GM19099 (cell line): Measurements from ENCODE around the gene HOXC13.

Experiments used
- POLR2A ChIP-seq: IDR thresholded peaks from 3 replicates; pipeline ENCODE4 v1.6.1; 2011; ENCODE audit warnings: low read depth; ENCODE audit not compliant: insufficient read length; ENCODE audit errors: extremely low read depth

Gene HOXC13

GRCh38 chr12:53968214-53969127 is 29.8 kb downstream of the HOXC13 start:
- TF ChIP-seq POLR2A = no peak

- no peak for TF ChIP-seq POLR2A
Observed at GRCh38 chr12:53969588-53970259, 31.1 kb downstream of the HOXC13 start.

GRCh38 chr12:53970451-53970850 is 31.8 kb downstream of the HOXC13 start:
- no peak for TF ChIP-seq POLR2A

GRCh38 chr12:53971129-53971528 is 32.5 kb downstream of the HOXC13 start:
- TF ChIP-seq POLR2A = no peak

GRCh38 chr12:53971686-53972085 is 33.1 kb downstream of the HOXC13 start:
- TF ChIP-seq POLR2A = no peak

- TF ChIP-seq POLR2A = no peak
Observed at GRCh38 chr12:53972152-53972702, 33.6 kb downstream of the HOXC13 start.

- no peak for TF ChIP-seq POLR2A
Observed at GRCh38 chr12:53972722-53973235, 34.1 kb downstream of the HOXC13 start, which contains the start of gene HOXC11. HOXC11 (plus strand) TSS chr12:53973126; CDS start chr12:53973242, 116 bp downstream.

- no peak for TF ChIP-seq POLR2A
Observed at GRCh38 chr12:53973236-53974042, 34.8 kb downstream of the HOXC13 start.

GRCh38 chr12:53974084-53975063 is 35.7 kb downstream of the HOXC13 start, which contains the start of gene HOTAIR:
HOTAIR (minus strand) TSS chr12:53974954.
- TF ChIP-seq POLR2A = peak; percentile 31

GRCh38 chr12:53975064-53975471 is 36.4 kb downstream of the HOXC13 start:
- TF ChIP-seq POLR2A = no peak

GRCh38 chr12:53975479-53976152 is 37.0 kb downstream of the HOXC13 start:
- no peak for TF ChIP-seq POLR2A

GRCh38 chr12:53976172-53976822 is 37.7 kb downstream of the HOXC13 start:
- TF ChIP-seq POLR2A = no peak
